K562 (cell line): ENCODE measurements around the gene WDR27. TPM values are rescaled to one million over a fixed set of nuclear protein-coding genes. Genes with fewer than 3 reads are reported as not detected.
A peak's percentile ranks its signal among the peaks of the same experiment; 100 is the strongest.

Experiments
- CGGBP1 ChIP-seq: fragments of 250-450 bp; sonication (Bioruptor Pico); IDR thresholded peaks from 2 replicates; pipeline ENCODE4 v1.9.0; 2021; ENCODE audit warnings: mild to moderate bottlenecking
- ETV5 ChIP-seq: sonication (generic); formaldehyde crosslinking; IDR thresholded peaks from 2 replicates; pipeline ENCODE4 v1.4.0; 2020; ENCODE audit warnings: low read depth, mild to moderate bottlenecking, missing genetic modification reagents
- HMGXB4 ChIP-seq: sonication (generic); formaldehyde crosslinking; IDR thresholded peaks from 2 replicates; pipeline ENCODE4 v1.8.1; 2023; ENCODE audit warnings: mild to moderate bottlenecking, missing genetic modification reagents
- MNT ChIP-seq, 2 experiments: fragments of 450-650 bp; conservative IDR thresholded peaks; 2 replicates each; pipeline ENCODE4 v1.6.1; 2017; ENCODE audit warnings: mild to moderate bottlenecking in 2 of 2, moderate library complexity in 2 of 2
- SMAD4 ChIP-seq: fragments of 250-450 bp; sonication (Bioruptor Pico); conservative IDR thresholded peaks from 2 replicates; pipeline ENCODE4 v1.8.0; 2021; ENCODE audit warnings: inconsistent platforms, mild to moderate bottlenecking, moderate library complexity
- STAT5A ChIP-seq: IDR thresholded peaks from 2 replicates; pipeline ENCODE4 v1.6.1; 2012; ENCODE audit warnings: low read length, inconsistent platforms, borderline replicate concordance
- TSHZ1 ChIP-seq: fragments of 250-450 bp; sonication (Bioruptor Pico); IDR thresholded peaks from 2 replicates; pipeline ENCODE4 v1.4.0; 2020; ENCODE audit warnings: mild to moderate bottlenecking, moderate library complexity
- ZNF23 ChIP-seq: fragments of 250-450 bp; sonication (Bioruptor Pico); IDR thresholded peaks from 2 replicates; pipeline ENCODE4 v1.4.0; 2020; ENCODE audit warnings: mild to moderate bottlenecking
- polyA plus RNA-seq, 8 experiments: library from polyadenylated mRNA; depleted of rRNA in 4 of 8; stranded (reverse) in 5 of 8; unstranded in 3 of 8; fragments of >200 nt; fragmentation: Nextera tagmentation in 2 of 8; fragmentation: Illumina TruSeq in 1 of 8; extraction: Ambion mirVana in 2 of 8; extraction: Trizol in 1 of 8; gene quantifications; 2 replicates each; pipeline versions ENCODE4 v1.2.1 to v1.2.3, GENCODE V29; 2011 to 2014; ENCODE audit warnings: inconsistent platforms in 1 of 8, missing spikeins in 1 of 8
- total RNA-seq, 7 experiments: library from RNA; depleted of rRNA in 6 of 7; stranded (reverse); fragments of >200 nt in 6 of 7; fragmentation: Illumina TruSeq in 2 of 7; extraction: Trizol in 2 of 7; gene quantifications; 2 replicates each; pipeline versions ENCODE4 v1.2.1 to v1.2.3, GENCODE V29; 2011 to 2021; ENCODE audit warnings: low replicate concordance in 1 of 7

The WDR27 gene
- total and polyA plus RNA-seq, 9 of the 15 experiments (the other 6 are each of a cell fraction or from before 2014, with no cell fraction given) = 4.3 to 77.2 (median 22.7) TPM

- no peak for TF ChIP-seq ETV5
- TF ChIP-seq STAT5A = no peak
- TF ChIP-seq ZNF23 (CRISPR knock-in tag) = no peak
- TF ChIP-seq TSHZ1 (CRISPR knock-in tag) = no peak
- no peak for TF ChIP-seq MNT (conservative IDR thresholded peaks at IDR 0.05)
- TF ChIP-seq CGGBP1 = no peak
- TF ChIP-seq SMAD4 (CRISPR knock-in tag) = peak; percentile 60
- no peak for TF ChIP-seq HMGXB4 (CRISPR knock-in tag)
These were observed 22.2 kb upstream of the WDR27 start (continued) for GRCh38 chr6:169723991-169724493.
